Activated B cell treated with CpG ODN at 0.5 μM for 24 hours (primary cell): ENCODE data around the gene NXPH4. TPM values are rescaled to one million over a fixed set of nuclear protein-coding genes. Genes with fewer than 3 reads are reported as not detected.

Experiments
- ATAC-seq: fragments of 200-7000 bp; cut with Tn5 transposase; one replicate; pipeline ENCODE4 v1.10.0; 2021; ENCODE audit warnings: low read depth, mild to moderate bottlenecking, moderate library complexity
- CTCF ChIA-PET: fragments of 350-600 bp; sonication (Branson Sonifier 250); formaldehyde crosslinking; loops from one replicate; lab custom pipeline; 2021; ENCODE audit warnings: antibody characterized with exemption; lab: Charles Lee
- POLR2A ChIA-PET: fragments of 350-600 bp; sonication (Branson Sonifier 250); formaldehyde crosslinking; loops from one replicate; lab custom pipeline; 2021; ENCODE audit warnings: antibody characterized with exemption; lab: Charles Lee
- DNase-seq: peaks from one replicate; pipeline ENCODE4 v3.0.0; 2022
- H3K27ac Mint-ChIP-seq: one replicate; pipeline ENCODE4 v1.8.0; 2020; ENCODE audit warnings: mixed read lengths
- H3K27me3 Mint-ChIP-seq: one replicate; pipeline ENCODE4 v1.8.0; 2021; ENCODE audit warnings: mixed read lengths
- H3K36me3 Mint-ChIP-seq: one replicate; pipeline ENCODE4 v1.8.0; 2021; ENCODE audit warnings: low read depth, mixed read lengths
- H3K4me1 Mint-ChIP-seq: one replicate; pipeline ENCODE4 v1.8.0; 2021; ENCODE audit warnings: mixed read lengths
- H3K4me3 Mint-ChIP-seq: one replicate; pipeline ENCODE4 v1.8.0; 2020; ENCODE audit warnings: mild to moderate bottlenecking, mixed read lengths
- H3K9me3 Mint-ChIP-seq: one replicate; pipeline ENCODE4 v1.8.0; 2020; ENCODE audit warnings: mixed read lengths
- intact Hi-C: fragments of 100-400 bp; cut with micrococcal nuclease; formaldehyde crosslinking; loops from one replicate; pipeline ENCODE4 v1.15.1; 2024
- total RNA-seq: library from RNA; stranded (reverse); gene quantifications from 2 replicates; pipeline ENCODE4 v1.2.3, GENCODE V29; 2022
- TF ChIP-seq, protein P1 (sequence below): fragments of 200-600 bp; IDR thresholded peaks from one replicate; pipeline ENCODE4 v1.8.0; 2022; ENCODE audit warnings: antibody characterized with exemption, mild to moderate bottlenecking

NXPH4 gene
- total RNA-seq, 1 donor from 2014 or later, result 3.4 TPM

DNA sequence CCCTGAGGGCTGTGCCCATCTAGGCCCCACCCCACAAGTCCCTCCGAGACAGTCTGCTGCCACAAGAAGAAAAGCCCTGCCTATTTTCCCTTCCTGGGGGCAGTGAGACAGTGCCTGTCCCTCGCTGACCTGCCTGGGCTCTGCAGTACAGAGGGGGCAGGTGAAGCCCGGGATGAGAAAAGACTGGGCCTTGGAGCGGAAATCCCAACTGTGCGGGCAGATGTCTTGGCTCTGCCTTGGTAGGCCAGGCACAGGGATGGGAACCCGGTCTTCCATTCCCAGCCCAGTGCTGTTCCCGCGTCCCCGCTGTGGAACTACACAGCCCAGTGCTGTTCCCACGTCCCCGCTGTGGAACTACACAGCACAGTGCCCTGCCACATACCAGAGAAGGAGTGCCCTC lies 12.8 kb upstream of the NXPH4 start:
- DNase-seq, result no peak
- H3K27me3 Mint-ChIP-seq, result no peaks in the 10 kb centered on the region
- H3K27ac Mint-ChIP-seq, result no peak overlapping the region
- no peak overlapping the region for H3K4me3 Mint-ChIP-seq
- intact Hi-C loops, result no loop called here
- no peaks in the 10 kb centered on the region for H3K36me3 Mint-ChIP-seq
- POLR2A ChIA-PET, result no interaction called here
- no peaks in the 10 kb centered on the region for H3K4me1 Mint-ChIP-seq
- no peak for ATAC-seq
- H3K9me3 Mint-ChIP-seq, result no peaks in the 10 kb centered on the region
- CTCF ChIA-PET, result no interaction called here
- TF ChIP-seq, protein P1, sequence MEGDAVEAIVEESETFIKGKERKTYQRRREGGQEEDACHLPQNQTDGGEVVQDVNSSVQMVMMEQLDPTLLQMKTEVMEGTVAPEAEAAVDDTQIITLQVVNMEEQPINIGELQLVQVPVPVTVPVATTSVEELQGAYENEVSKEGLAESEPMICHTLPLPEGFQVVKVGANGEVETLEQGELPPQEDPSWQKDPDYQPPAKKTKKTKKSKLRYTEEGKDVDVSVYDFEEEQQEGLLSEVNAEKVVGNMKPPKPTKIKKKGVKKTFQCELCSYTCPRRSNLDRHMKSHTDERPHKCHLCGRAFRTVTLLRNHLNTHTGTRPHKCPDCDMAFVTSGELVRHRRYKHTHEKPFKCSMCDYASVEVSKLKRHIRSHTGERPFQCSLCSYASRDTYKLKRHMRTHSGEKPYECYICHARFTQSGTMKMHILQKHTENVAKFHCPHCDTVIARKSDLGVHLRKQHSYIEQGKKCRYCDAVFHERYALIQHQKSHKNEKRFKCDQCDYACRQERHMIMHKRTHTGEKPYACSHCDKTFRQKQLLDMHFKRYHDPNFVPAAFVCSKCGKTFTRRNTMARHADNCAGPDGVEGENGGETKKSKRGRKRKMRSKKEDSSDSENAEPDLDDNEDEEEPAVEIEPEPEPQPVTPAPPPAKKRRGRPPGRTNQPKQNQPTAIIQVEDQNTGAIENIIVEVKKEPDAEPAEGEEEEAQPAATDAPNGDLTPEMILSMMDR, result no peak

DNA sequence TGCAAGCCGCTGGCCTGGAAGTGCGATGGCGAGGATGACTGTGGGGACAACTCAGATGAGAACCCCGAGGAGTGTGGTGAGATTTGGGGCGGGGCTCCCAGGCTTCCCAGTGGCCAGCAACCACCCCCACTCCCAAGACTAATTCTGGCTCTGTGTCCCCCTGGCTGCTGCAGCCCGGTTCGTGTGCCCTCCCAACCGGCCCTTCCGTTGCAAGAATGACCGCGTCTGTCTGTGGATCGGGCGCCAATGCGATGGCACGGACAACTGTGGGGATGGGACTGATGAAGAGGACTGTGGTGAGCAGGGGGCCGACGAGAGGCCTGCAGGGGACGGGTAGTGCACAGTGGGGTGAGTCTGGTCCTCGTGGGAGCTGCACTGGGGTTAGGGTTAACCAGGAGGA lies 12.1 kb upstream of the NXPH4 start:
- Mint-ChIP-seq H3K4me3 (no peak overlapping the region), H3K9me3 (no peaks in the 10 kb centered on the region), H3K27me3 (no peaks in the 10 kb centered on the region), H3K4me1 (no peaks in the 10 kb centered on the region), H3K27ac (no peak overlapping the region), H3K36me3 (no peaks in the 10 kb centered on the region)
- POLR2A ChIA-PET, result no interaction called here
- CTCF ChIA-PET, result no interaction called here
- DNase-seq (no peak), ATAC-seq (no peak)
- TF ChIP-seq, protein P1, result no peak
- intact Hi-C loops, result no loop called here

DNA sequence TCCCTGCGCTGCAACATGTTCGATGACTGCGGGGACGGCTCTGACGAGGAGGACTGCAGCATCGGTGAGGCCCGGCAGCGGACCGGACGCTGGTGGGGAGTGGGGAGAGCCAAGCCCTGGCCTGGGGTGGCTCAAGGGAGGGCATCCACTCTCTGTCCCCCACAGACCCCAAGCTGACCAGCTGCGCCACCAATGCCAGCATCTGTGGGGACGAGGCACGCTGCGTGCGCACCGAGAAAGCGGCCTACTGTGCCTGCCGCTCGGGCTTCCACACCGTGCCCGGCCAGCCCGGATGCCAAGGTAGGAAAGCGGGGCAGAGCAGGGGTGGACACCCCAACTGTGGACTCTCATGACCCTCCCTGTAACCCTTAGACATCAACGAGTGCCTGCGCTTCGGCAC lies 11.4 kb upstream of the NXPH4 start:
- Mint-ChIP-seq H3K27me3 (peaks cover 1% of the 10 kb centered on the region), H3K4me1 (no peaks in the 10 kb centered on the region), H3K9me3 (no peaks in the 10 kb centered on the region), H3K27ac (no peak overlapping the region), H3K4me3 (no peak overlapping the region), H3K36me3 (no peaks in the 10 kb centered on the region)
- TF ChIP-seq, protein P1, result no peak
- intact Hi-C loops, result no loop called here
- ChIA-PET CTCF (no interaction called here), POLR2A (interaction anchor here (0.6 kb wide), 1 partner anchor 72 kb away, joined by 6 read pairs; no protein-coding TSS in a partner anchor)
- ATAC-seq (no peak), DNase-seq (no peak)

DNA sequence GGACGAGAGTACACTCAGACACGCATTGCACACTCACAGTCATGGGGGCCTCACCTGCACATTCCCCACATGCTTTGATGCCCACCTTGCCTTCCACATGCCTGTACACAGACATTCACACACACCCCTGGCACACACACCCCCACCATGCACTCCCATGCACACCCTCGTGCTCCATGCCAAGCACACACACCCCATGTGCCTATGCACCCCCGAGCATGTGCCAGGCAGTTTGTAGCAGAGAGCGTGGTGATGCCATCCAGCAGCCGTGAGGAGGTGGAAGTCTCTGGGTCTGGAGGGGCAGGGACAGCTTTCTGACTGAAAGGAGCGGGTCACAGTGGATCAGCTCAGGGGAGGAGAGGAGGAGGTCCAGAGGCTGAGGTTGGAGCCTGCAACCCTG lies 10.7 kb upstream of the NXPH4 start:
- Mint-ChIP-seq H3K36me3 (no peaks in the 10 kb centered on the region), H3K27ac (no peak overlapping the region), H3K4me1 (no peaks in the 10 kb centered on the region), H3K4me3 (no peak overlapping the region), H3K9me3 (no peaks in the 10 kb centered on the region), H3K27me3 (peaks cover 2% of the 10 kb centered on the region)
- ChIA-PET POLR2A (interaction anchor here (0.6 kb wide), 1 partner anchor 71 kb away, joined by 6 read pairs; no protein-coding TSS in a partner anchor), CTCF (no interaction called here)
- intact Hi-C loops, result no loop called here
- no peak for ATAC-seq
- DNase-seq, result no peak
- TF ChIP-seq, protein P1, result no peak

DNA sequence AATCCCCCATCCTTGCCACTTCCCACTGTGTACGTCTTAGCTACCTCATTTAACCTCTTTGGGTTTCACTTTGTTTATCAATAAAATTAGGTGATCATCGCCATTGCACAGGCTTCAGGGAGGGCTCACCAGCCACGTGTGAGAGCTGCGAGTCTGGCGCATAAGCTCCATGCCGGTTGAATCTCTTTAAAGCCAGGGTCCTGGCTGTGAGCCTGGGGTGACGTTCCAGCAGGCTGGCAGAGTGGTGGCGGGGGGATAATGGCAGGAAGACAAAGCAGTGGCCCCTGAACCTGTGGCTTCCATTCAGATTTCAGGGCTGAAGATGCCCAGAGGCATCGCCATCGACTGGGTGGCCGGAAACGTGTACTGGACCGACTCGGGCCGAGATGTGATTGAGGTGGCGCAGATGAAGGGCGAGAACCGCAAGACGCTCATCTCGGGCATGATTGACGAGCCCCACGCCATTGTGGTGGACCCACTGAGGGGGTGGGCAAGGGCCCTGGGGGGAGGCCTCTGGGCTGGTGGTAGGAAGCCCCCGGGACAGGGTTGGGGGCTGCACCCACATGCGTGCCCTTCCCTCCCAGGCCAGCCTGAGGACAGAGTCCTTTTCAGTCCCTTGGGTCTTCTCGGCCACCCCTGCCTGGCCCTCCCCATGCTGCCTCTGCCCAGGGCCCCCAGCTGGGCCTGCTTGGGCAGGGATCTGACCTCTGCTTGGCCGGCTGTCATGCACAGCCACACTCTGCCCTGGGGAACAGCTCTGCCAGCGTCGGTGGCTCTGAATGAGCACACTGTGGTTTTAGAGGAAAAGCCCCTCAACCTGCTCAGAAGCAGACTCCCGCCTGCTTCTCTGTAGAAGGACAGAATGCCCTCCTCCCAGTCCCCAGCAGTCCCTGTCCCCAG lies 8.6 kb upstream of the NXPH4 start:
- intact Hi-C loops, result no loop called here
- DNase-seq, result no peak
- Mint-ChIP-seq H3K9me3 (no peaks in the 10 kb centered on the region), H3K4me3 (no peak overlapping the region), H3K27me3 (peaks cover 2% of the 10 kb centered on the region), H3K4me1 (peaks cover 3% of the 10 kb centered on the region), H3K36me3 (no peaks in the 10 kb centered on the region), H3K27ac (no peak overlapping the region)
- TF ChIP-seq, protein P1, result no peak
- POLR2A ChIA-PET, result no interaction called here
- CTCF ChIA-PET, result no interaction called here
- no peak for ATAC-seq
